Vagina (tissue), 2 donors: ENCODE measurements around the gene COL4A5. TPM values are rescaled to one million over a fixed set of nuclear protein-coding genes. Genes with fewer than 3 reads are reported as not detected.

Experiments used
- DNase-seq, 2 donors: peaks; one replicate each; pipeline ENCODE4 v3.0.0-alpha.2; 2017; ENCODE audit errors: extremely low spot score in 2 of 2
- H3K27ac ChIP-seq: fragments of 200-600 bp; sonication (generic); one replicate; pipeline ENCODE4 v1.5.1; 2019
- H3K27me3 ChIP-seq: fragments of 200-600 bp; sonication (generic); one replicate; pipeline ENCODE4 v1.5.1; 2019
- H3K36me3 ChIP-seq, 2 donors: fragments of 200-600 bp; sonication (generic); one replicate each; pipeline ENCODE4 v1.5.1; 2017 to 2019
- H3K4me1 ChIP-seq: fragments of 200-600 bp; sonication (generic); one replicate; pipeline ENCODE4 v1.5.1; 2019
- H3K4me3 ChIP-seq, 2 donors: fragments of 200-600 bp; sonication (generic); 1 replicate in 1 of 2; 2 replicates in 1 of 2; pipeline ENCODE4 v1.5.1; 2016 to 2019
- H3K9me3 ChIP-seq: fragments of 200-600 bp; sonication (generic); one replicate; pipeline ENCODE4 v1.5.1; 2019
- CTCF ChIP-seq, 3 experiments: fragments of 450-650 bp in 2 of 3; fragments of 200-600 bp in 1 of 3; sonication (generic) in 1 of 3; IDR thresholded peaks; one replicate each; pipeline ENCODE4 v1.5.1; 2017 to 2019; ENCODE audit warnings: antibody characterized with exemption in 3 of 3, mild to moderate bottlenecking in 2 of 3, moderate library complexity in 2 of 3
- POLR2A ChIP-seq, 2 donors: fragments of 450-650 bp; IDR thresholded peaks; one replicate each; pipeline ENCODE4 v1.6.1; 2017; ENCODE audit warnings: antibody characterized with exemption in 2 of 2, mild to moderate bottlenecking in 2 of 2, moderate library complexity in 2 of 2
- POLR2AphosphoS5 ChIP-seq, 2 donors: sonication (generic); formaldehyde crosslinking; IDR thresholded peaks; one replicate each; pipeline ENCODE4 v1.9.0; 2017; ENCODE audit warnings: antibody characterized with exemption in 2 of 2, mild to moderate bottlenecking in 2 of 2, low read depth in 1 of 2; ENCODE audit not compliant: insufficient read depth in 1 of 2
- intact Hi-C: fragments of 100-400 bp; cut with DNase I; formaldehyde crosslinking; loops from one replicate; pipeline ENCODE4 v1.15.1; 2023
- total RNA-seq: library from RNA; depleted of rRNA; stranded (reverse); fragments of >200 nt; gene quantifications from one replicate; pipeline ENCODE4 v1.2.3, GENCODE V29; 2016

COL4A5 gene
- total RNA-seq, 1 donor from 2014 or later = 36.3 TPM

DNA sequence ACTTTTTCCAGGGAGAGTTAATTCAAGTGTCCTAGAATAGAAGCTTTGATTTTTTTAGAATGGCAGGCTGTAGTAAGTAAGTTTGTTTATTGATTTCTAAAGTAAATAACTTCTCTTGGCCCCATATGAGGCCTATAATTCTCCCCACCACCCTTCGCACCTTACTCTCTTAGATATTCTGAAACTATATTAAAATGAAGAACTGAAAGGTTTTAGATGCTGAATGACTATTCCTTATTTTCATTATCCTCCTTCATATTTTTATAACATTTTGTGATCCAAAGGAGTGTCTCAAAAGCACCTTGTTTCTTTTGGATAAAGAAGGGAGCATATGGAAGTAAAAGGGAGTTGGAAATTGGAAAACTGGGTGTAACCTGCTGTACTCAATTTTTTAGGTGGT is 226.5 kb downstream of the COL4A5 start:
- H3K4me3 ChIP-seq = no peak overlapping the region
- intact Hi-C loops = no loop called here
- DNase-seq = no peak
- no peaks in the 10 kb centered on the region for H3K36me3 ChIP-seq
- H3K27ac ChIP-seq = no peak overlapping the region
- H3K4me1 ChIP-seq = no peaks in the 10 kb centered on the region
- H3K27me3 ChIP-seq = no peaks in the 10 kb centered on the region
- no peaks in the 10 kb centered on the region for H3K9me3 ChIP-seq
- TF ChIP-seq POLR2AphosphoS5 (IDR thresholded peaks at IDR 0.05; ENCODE audit: insufficient read depth in 1 of 2, low read depth in 1 of 2) (no peak), CTCF (IDR thresholded peaks at IDR 0.05) (no peak), POLR2A (IDR thresholded peaks at IDR 0.05) (no peak)

DNA sequence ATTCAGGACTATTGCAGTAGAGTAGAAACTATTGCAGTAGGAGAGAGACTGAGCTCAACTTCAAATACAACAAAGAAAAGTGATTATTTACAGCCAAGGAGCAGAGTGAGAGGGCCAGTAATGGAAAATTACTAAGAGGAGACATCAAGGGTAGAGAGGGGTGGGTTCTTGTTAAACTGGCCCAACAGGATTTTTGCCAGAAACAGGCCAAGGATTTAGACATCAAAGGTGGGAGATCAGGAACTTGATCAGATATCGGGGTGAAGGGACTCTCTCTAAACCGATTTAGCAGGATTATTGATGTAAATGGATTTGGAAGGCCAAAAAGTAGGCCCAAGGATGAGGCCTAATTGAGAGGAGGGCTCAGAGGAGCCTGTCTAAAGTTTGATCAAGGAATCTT is 231.9 kb downstream of the COL4A5 start:
- DNase-seq = no peak
- no peaks in the 10 kb centered on the region for H3K27me3 ChIP-seq
- H3K4me3 ChIP-seq = no peak overlapping the region
- H3K36me3 ChIP-seq = no peaks in the 10 kb centered on the region
- H3K27ac ChIP-seq = no peak overlapping the region
- H3K4me1 ChIP-seq = no peaks in the 10 kb centered on the region
- no peaks in the 10 kb centered on the region for H3K9me3 ChIP-seq
- intact Hi-C loops = no loop called here
- TF ChIP-seq POLR2A (IDR thresholded peaks at IDR 0.05) = no peak
- TF ChIP-seq POLR2AphosphoS5 (IDR thresholded peaks at IDR 0.05; ENCODE audit: insufficient read depth in 1 of 2, low read depth in 1 of 2) = no peak
- TF ChIP-seq CTCF (IDR thresholded peaks at IDR 0.05) = no peak

- intact Hi-C loops = no loop called here
- no peaks in the 10 kb centered on the region for H3K27me3 ChIP-seq
Measured at GRCh38 chrX:108696690-108697089, 257.1 kb downstream of the COL4A5 start.

DNA sequence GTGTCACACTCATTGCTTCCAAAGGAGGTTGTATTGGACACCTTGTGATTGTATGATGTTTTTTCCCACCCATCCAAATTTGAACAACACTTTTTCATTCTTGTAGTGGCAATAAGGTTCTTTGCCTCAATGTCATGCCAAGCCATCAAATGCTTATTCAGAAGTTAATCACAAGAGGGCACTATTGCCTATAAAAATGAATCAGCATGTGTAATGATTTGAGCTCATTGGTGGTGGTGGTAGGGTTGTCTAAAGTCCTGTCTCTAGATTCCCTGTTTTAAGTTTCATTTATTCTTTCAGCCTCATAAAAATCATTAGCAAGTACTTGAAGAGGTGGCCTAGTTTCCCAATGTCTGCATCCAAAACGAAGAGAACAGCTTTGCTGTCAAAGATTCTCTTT is 259.7 kb downstream of the COL4A5 start:
- TF ChIP-seq POLR2AphosphoS5 (IDR thresholded peaks at IDR 0.05; ENCODE audit: insufficient read depth in 1 of 2, low read depth in 1 of 2) (no peak), CTCF (IDR thresholded peaks at IDR 0.05) (no peak), POLR2A (IDR thresholded peaks at IDR 0.05) (no peak)
- no peaks in the 10 kb centered on the region for H3K9me3 ChIP-seq
- no peak for DNase-seq
- no peak overlapping the region for H3K4me3 ChIP-seq
- no peaks in the 10 kb centered on the region for H3K4me1 ChIP-seq
- intact Hi-C loops = no loop called here
- H3K27ac ChIP-seq = no peak overlapping the region
- H3K36me3 ChIP-seq = no peaks in the 10 kb centered on the region
- H3K27me3 ChIP-seq = no peaks in the 10 kb centered on the region

More at GRCh38 chrX:108696690-108697089, 257.1 kb downstream of the COL4A5 start:
- DNase-seq = no peak
- TF ChIP-seq POLR2AphosphoS5 (IDR thresholded peaks at IDR 0.05; ENCODE audit: insufficient read depth in 1 of 2, low read depth in 1 of 2) (no peak), CTCF (IDR thresholded peaks at IDR 0.05) (no peak), POLR2A (IDR thresholded peaks at IDR 0.05) (no peak)
- Histone ChIP-seq H3K4me3 (no peak overlapping the region), H3K4me1 (no peaks in the 10 kb centered on the region), H3K9me3 (no peaks in the 10 kb centered on the region), H3K36me3 (no peaks in the 10 kb centered on the region), H3K27ac (no peak overlapping the region)

GRCh38 chrX:108701633-108702032 is 262.0 kb downstream of the COL4A5 start:
- no peak overlapping the region for H3K27ac ChIP-seq
- no peaks in the 10 kb centered on the region for H3K4me1 ChIP-seq
- no peak for DNase-seq
- no peaks in the 10 kb centered on the region for H3K9me3 ChIP-seq
- H3K4me3 ChIP-seq = no peak overlapping the region
- intact Hi-C loops = no loop called here
- H3K36me3 ChIP-seq = no peaks in the 10 kb centered on the region
- TF ChIP-seq CTCF (IDR thresholded peaks at IDR 0.05) (no peak), POLR2AphosphoS5 (IDR thresholded peaks at IDR 0.05; ENCODE audit: insufficient read depth in 1 of 2, low read depth in 1 of 2) (no peak), POLR2A (IDR thresholded peaks at IDR 0.05) (no peak)
- H3K27me3 ChIP-seq = no peaks in the 10 kb centered on the region
